ENCODE measurements around the gene CD6.

Gene CD6

GRCh38 chr11:61054927-61055562, 83.6 kb downstream of the CD6 start:
- H3K4me3 ChIP-seq (ENCODE audit: low read depth, low read length) = no peak overlapping the region
- no peak for TF ChIP-seq CTCF (IDR thresholded peaks at IDR 0.05; ENCODE audit: borderline replicate concordance, insufficient read depth, low read depth, low read length)

GRCh38 chr11:61055776-61056175, 84.3 kb downstream of the CD6 start:
- no peak overlapping the region for H3K4me3 ChIP-seq (ENCODE audit: low read depth, low read length)
- TF ChIP-seq CTCF (IDR thresholded peaks at IDR 0.05; ENCODE audit: borderline replicate concordance, insufficient read depth, low read depth, low read length) = no peak

GRCh38 chr11:61056571-61056970, 85.1 kb downstream of the CD6 start:
- no peak overlapping the region for H3K4me3 ChIP-seq (ENCODE audit: low read depth, low read length)
- no peak for TF ChIP-seq CTCF (IDR thresholded peaks at IDR 0.05; ENCODE audit: borderline replicate concordance, insufficient read depth, low read depth, low read length)

GRCh38 chr11:61056981-61057380, 85.5 kb downstream of the CD6 start:
- H3K4me3 ChIP-seq (ENCODE audit: low read depth, low read length) = no peak overlapping the region
- no peak for TF ChIP-seq CTCF (IDR thresholded peaks at IDR 0.05; ENCODE audit: borderline replicate concordance, insufficient read depth, low read depth, low read length)

DNA sequence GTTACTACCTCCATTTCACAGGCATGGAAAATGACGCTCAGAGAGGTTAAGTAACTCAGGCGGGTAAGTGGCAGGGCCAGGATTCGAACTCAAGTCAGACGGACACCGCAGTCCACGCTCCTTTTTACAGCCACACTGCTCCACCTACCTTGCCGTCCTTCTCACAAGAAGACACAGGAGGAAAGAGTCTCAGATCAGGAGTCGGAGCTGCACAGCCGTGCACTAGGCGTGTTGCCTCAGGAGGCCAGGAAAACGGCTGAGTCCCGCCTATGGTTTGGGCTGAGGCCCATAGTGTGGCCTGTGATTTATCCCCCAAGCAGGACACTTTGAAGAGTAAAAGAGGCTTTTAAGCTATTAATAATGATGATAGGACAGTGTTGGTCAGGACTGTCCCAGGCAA, 86.1 kb downstream of the CD6 start:
- no peak for TF ChIP-seq CTCF (IDR thresholded peaks at IDR 0.05; ENCODE audit: borderline replicate concordance, insufficient read depth, low read depth, low read length)
- H3K4me3 ChIP-seq (ENCODE audit: low read depth, low read length) = no peak overlapping the region

GRCh38 chr11:61058583-61059259, 87.2 kb downstream of the CD6 start:
- H3K4me3 ChIP-seq (ENCODE audit: low read depth, low read length) = no peak overlapping the region
- no peak for TF ChIP-seq CTCF (IDR thresholded peaks at IDR 0.05; ENCODE audit: borderline replicate concordance, insufficient read depth, low read depth, low read length)

GRCh38 chr11:61059260-61059752, 87.8 kb downstream of the CD6 start:
- no peak overlapping the region for H3K4me3 ChIP-seq (ENCODE audit: low read depth, low read length)
- TF ChIP-seq CTCF (IDR thresholded peaks at IDR 0.05; ENCODE audit: borderline replicate concordance, insufficient read depth, low read depth, low read length) = no peak

All from GM12875 (cell line).